H1 (cell line): Measurements from ENCODE around the gene CYP11A1. TPM values are rescaled to one million over a fixed set of nuclear protein-coding genes. Genes with fewer than 3 reads are reported as not detected.
A peak's percentile ranks its signal among the peaks of the same experiment; 100 is the strongest.

Experiments used
- CTCF ChIA-PET: fragments of 300-600 bp; sonication (Branson Sonifier 250); formaldehyde crosslinking; loops from one replicate; lab custom pipeline; 2021; ENCODE audit not compliant: partially characterized antibody; lab: Charles Lee
- POLR2A ChIA-PET: fragments of 300-600 bp; sonication (Branson Sonifier 250); formaldehyde crosslinking; loops from one replicate; lab custom pipeline; 2021; ENCODE audit warnings: inconsistent platforms; ENCODE audit not compliant: partially characterized antibody; lab: Charles Lee
- DNase-seq, 2 experiments: peaks; one replicate each; pipeline versions ENCODE4 v3.0.0 to v3.0.0-alpha.2; 2010 to 2022; ENCODE audit warnings: low spot score in 2 of 2, low read depth in 1 of 2, mixed read lengths in 1 of 2
- FAIRE-seq: peaks from 2 replicates; lab custom pipeline; 2011; peaks lifted over from hg19 to GRCh38; lab: Jason Lieb, UNC
- H2AFZ ChIP-seq: 2 replicates; pipeline ENCODE4 v1.8.1; 2012; ENCODE audit warnings: low read length, inconsistent platforms
- H2AK5ac ChIP-seq: 2 replicates; pipeline ENCODE4 v1.6.1; 2013; ENCODE audit warnings: low read depth, low read length
- H2BK120ac ChIP-seq: replicated peaks from 2 replicates; pipeline ENCODE3; 2013; ENCODE audit warnings: low read depth, low read length, inconsistent platforms
- H2BK12ac ChIP-seq: 2 replicates; pipeline ENCODE4 v1.6.1; 2013; ENCODE audit warnings: low read depth, low read length
- H2BK15ac ChIP-seq: 2 replicates; pipeline ENCODE4 v1.6.1; 2013; ENCODE audit warnings: low read length
- H2BK20ac ChIP-seq: 2 replicates; pipeline ENCODE4 v1.6.1; 2013; ENCODE audit warnings: low read length
- H2BK5ac ChIP-seq: 2 replicates; pipeline ENCODE4 v1.6.1; 2013; ENCODE audit warnings: low read depth, low read length
- H3K14ac ChIP-seq: 2 replicates; pipeline ENCODE4 v1.6.1; 2013; ENCODE audit warnings: inconsistent platforms; ENCODE audit not compliant: insufficient read length
- H3K18ac ChIP-seq: 2 replicates; pipeline ENCODE4 v1.6.1; 2013; ENCODE audit warnings: low read length; ENCODE audit errors: extremely low read depth
- H3K23ac ChIP-seq: 2 replicates; pipeline ENCODE4 v1.6.1; 2013; ENCODE audit warnings: inconsistent platforms; ENCODE audit not compliant: insufficient read length
- H3K23me2 ChIP-seq: 2 replicates; pipeline ENCODE4 v1.6.1; 2013; ENCODE audit warnings: low read depth, low read length
- H3K27ac ChIP-seq: 2 replicates; pipeline ENCODE4 v1.6.1; 2011; ENCODE audit warnings: low read depth, low read length, inconsistent platforms
- H3K27me3 ChIP-seq, 4 experiments: replicated peaks in 1 of 4; 1 replicate in 1 of 4; 2 replicates in 3 of 4; pipeline versions ENCODE4 v1.6.1 to v1.8.1; 2011 to 2013; ENCODE audit warnings: low read length in 3 of 4, mild to moderate bottlenecking in 3 of 4, inconsistent platforms in 2 of 4, mixed read lengths in 2 of 4, moderate library complexity in 1 of 4; ENCODE audit not compliant: control insufficient read depth in 3 of 4, insufficient read depth in 3 of 4; ENCODE audit errors: extremely low read depth in 1 of 4
- H3K36me3 ChIP-seq, 4 experiments: 2 replicates each; pipeline versions ENCODE4 v1.6.1 to v1.8.1; 2011 to 2013; ENCODE audit warnings: mild to moderate bottlenecking in 4 of 4, low read length in 3 of 4, moderate library complexity in 2 of 4, control low read depth in 1 of 4, inconsistent platforms in 1 of 4; ENCODE audit not compliant: insufficient read depth in 4 of 4, control insufficient read depth in 2 of 4
- H3K4ac ChIP-seq: replicated peaks from 2 replicates; pipeline ENCODE3; 2013; ENCODE audit warnings: low read length, low read depth, mixed read lengths, inconsistent platforms; ENCODE audit not compliant: insufficient read length
- H3K4me1 ChIP-seq, 4 experiments: replicated peaks in 1 of 4; 1 replicate in 1 of 4; 2 replicates in 3 of 4; pipeline versions ENCODE4 v1.6.1 to v1.8.1; 2011 to 2013; ENCODE audit warnings: low read length in 3 of 4, inconsistent platforms in 2 of 4, mixed read lengths in 1 of 4; ENCODE audit not compliant: insufficient read depth in 4 of 4, control insufficient read depth in 3 of 4
- H3K4me2 ChIP-seq, 2 experiments: 2 replicates each; pipeline versions ENCODE4 v1.6.1 to v1.8.1; 2011 to 2013; ENCODE audit warnings: low read depth in 2 of 2, low read length in 2 of 2, control low read depth in 1 of 2, inconsistent platforms in 1 of 2, mild to moderate bottlenecking in 1 of 2; ENCODE audit not compliant: insufficient read depth in 1 of 2
- H3K4me3 ChIP-seq, 4 experiments: fragments of 200-600, 300-600 bp in 1 of 4; sonication (generic), shearing (Covaris generic), sonication (Bioruptor Twin) in 1 of 4; 2 replicates each; pipeline versions ENCODE4 v1.5.1 to v1.8.1; 2011 to 2016; ENCODE audit warnings: low read length in 4 of 4, low read depth in 3 of 4, control low read depth in 2 of 4, inconsistent platforms in 2 of 4, mild to moderate bottlenecking in 2 of 4, mixed read lengths in 1 of 4, moderate library complexity in 1 of 4; ENCODE audit not compliant: insufficient read depth in 2 of 4; ENCODE audit errors: extremely low read depth in 1 of 4
- H3K56ac ChIP-seq: replicated peaks from 2 replicates; pipeline ENCODE3; 2013; ENCODE audit warnings: low read depth, mild to moderate bottlenecking, mixed read lengths, low read length, inconsistent platforms; ENCODE audit not compliant: insufficient read length
- H3K79me1 ChIP-seq: 2 replicates; pipeline ENCODE4 v1.6.1; 2013; ENCODE audit warnings: low read depth, low read length, control low read depth
- H3K79me2 ChIP-seq, 2 experiments: 2 replicates each; pipeline versions ENCODE4 v1.6.1 to v1.8.1; 2012 to 2013; ENCODE audit warnings: low read length in 2 of 2, mild to moderate bottlenecking in 2 of 2, inconsistent platforms in 1 of 2; ENCODE audit not compliant: insufficient read depth in 2 of 2, control insufficient read depth in 1 of 2
- H3K9ac ChIP-seq, 4 experiments: replicated peaks in 1 of 4; 1 replicate in 1 of 4; 2 replicates in 3 of 4; pipeline versions ENCODE4 v1.6.1 to v1.8.1; 2011 to 2013; ENCODE audit warnings: low read depth in 3 of 4, low read length in 3 of 4, control low read depth in 2 of 4, mild to moderate bottlenecking in 2 of 4, moderate library complexity in 2 of 4, inconsistent platforms in 1 of 4; ENCODE audit errors: extremely low read depth in 1 of 4
- H3K9me3 ChIP-seq, 2 experiments: 2 replicates each; pipeline versions ENCODE4 v1.6.1 to v1.8.1; 2012 to 2013; ENCODE audit warnings: mild to moderate bottlenecking in 2 of 2, moderate library complexity in 2 of 2, control low read depth in 1 of 2, inconsistent platforms in 1 of 2, low read depth in 1 of 2, low read length in 1 of 2, mixed read lengths in 1 of 2; ENCODE audit not compliant: insufficient read depth in 2 of 2
- H4K20me1 ChIP-seq, 2 experiments: replicated peaks in 1 of 2; 2 replicates each; pipeline versions ENCODE3 to v1.8.1; 2011 to 2013; ENCODE audit warnings: inconsistent platforms in 2 of 2, low read length in 2 of 2, mild to moderate bottlenecking in 1 of 2; ENCODE audit not compliant: insufficient read depth in 2 of 2, control insufficient read depth in 1 of 2
- H4K5ac ChIP-seq: 2 replicates; pipeline ENCODE4 v1.6.1; 2013; ENCODE audit warnings: low read length, low read depth, mixed read lengths, inconsistent platforms; ENCODE audit not compliant: insufficient read length
- H4K8ac ChIP-seq: 2 replicates; pipeline ENCODE4 v1.8.0; 2013; ENCODE audit warnings: mild to moderate bottlenecking, moderate library complexity, low read length, inconsistent platforms; ENCODE audit not compliant: insufficient read depth; ENCODE audit errors: extremely low read depth
- H4K91ac ChIP-seq: replicated peaks from 2 replicates; pipeline ENCODE3; 2013; ENCODE audit warnings: low read length, mixed read lengths, inconsistent platforms; ENCODE audit not compliant: insufficient read length
- EP300 ChIP-seq, 2 experiments: IDR thresholded peaks; 1 replicate in 1 of 2; 2 replicates in 1 of 2; pipeline ENCODE4 v1.6.1; 2011 to 2012; ENCODE audit warnings: low read depth in 2 of 2, low read length in 2 of 2, mild to moderate bottlenecking in 2 of 2, borderline replicate concordance in 1 of 2, inconsistent platforms in 1 of 2, moderate library complexity in 1 of 2
- KDM5A ChIP-seq: fragments of 200-600 bp; IDR thresholded peaks from 2 replicates; pipeline ENCODE4 v1.7.1; 2012; ENCODE audit warnings: mild to moderate bottlenecking, low read length, inconsistent platforms, mixed read lengths
- NANOG ChIP-seq: IDR thresholded peaks from 2 replicates; pipeline ENCODE4 v1.6.1; 2011; ENCODE audit warnings: low read length, low read depth, mild to moderate bottlenecking, inconsistent platforms; ENCODE audit not compliant: insufficient read depth, poor library complexity, severe bottlenecking
- PHF8 ChIP-seq: fragments of 200-600 bp; sonication (generic); conservative IDR thresholded peaks from 2 replicates; pipeline ENCODE4 v1.7.1; 2012; ENCODE audit warnings: low read depth, mild to moderate bottlenecking, inconsistent platforms, low read length, moderate library complexity
- RAD21 ChIP-seq, 2 experiments: IDR thresholded peaks in 1 of 2; conservative IDR thresholded peaks in 1 of 2; 2 replicates each; pipeline ENCODE4 v1.6.1; 2011; ENCODE audit warnings: low read depth in 2 of 2, low read length in 2 of 2, improper control_type of control experiment in 1 of 2, inconsistent platforms in 1 of 2, mild to moderate bottlenecking in 1 of 2, moderate library complexity in 1 of 2
- RXRA ChIP-seq: IDR thresholded peaks from 2 replicates; pipeline ENCODE4 v1.6.1; 2011; ENCODE audit warnings: low read depth, mild to moderate bottlenecking, low read length, moderate library complexity; ENCODE audit not compliant: insufficient read depth
- TBP ChIP-seq: IDR thresholded peaks from 2 replicates; pipeline ENCODE4 v1.6.1; 2011; ENCODE audit warnings: low read depth, low read length, improper control_type of control experiment
- TCF12 ChIP-seq: IDR thresholded peaks from 2 replicates; pipeline ENCODE4 v1.6.1; 2011; ENCODE audit warnings: low read depth, mild to moderate bottlenecking, low read length
- ZNF274 ChIP-seq: IDR thresholded peaks from 2 replicates; pipeline ENCODE4 v1.7.0; 2012; ENCODE audit warnings: low read length, borderline replicate concordance; ENCODE audit errors: extremely low read depth
- WGBS, 2 experiments: shearing (Covaris generic) in 1 of 2; methylation state at CpG; one replicate each; pipeline versions ENCODE4 v1.1.6 to v1.1.7; 2013 to 2015; ENCODE audit warnings: low lambda C conversion rate in 2 of 2, mixed read lengths in 2 of 2, inconsistent platforms in 1 of 2, low coverage in 1 of 2, missing lambda C conversion rate in 1 of 2; ENCODE audit not compliant: insufficient replicate concordance in 2 of 2, insufficient coverage in 1 of 2, insufficient read length in 1 of 2; ENCODE audit errors: extremely low coverage in 1 of 2, missing lambda C conversion rate in 1 of 2; 5-methylcytosine and 5-hydroxymethylcytosine counted together
- polyA plus RNA-seq, 7 experiments: library from polyadenylated mRNA; depleted of rRNA in 3 of 7; stranded (reverse) in 5 of 7; unstranded in 2 of 7; fragments of >200 nt in 5 of 7; fragments of 200-250 nt in 2 of 7; gene quantifications; 1 replicate in 5 of 7; 2 replicates in 1 of 7; 4 replicates in 1 of 7; pipeline versions ENCODE4 v1.2.1 to v1.2.3, GENCODE V29; 2011 to 2013; ENCODE audit warnings: missing spikeins in 2 of 7, mixed read lengths in 2 of 7
- total RNA-seq: library from RNA; stranded (reverse); fragmentation: NEBNext Ultra II Directional; extraction: Animal tissue kit (Norgen Biotek cat#: 25700); gene quantifications from 2 replicates; pipeline ENCODE4 v1.2.1, GENCODE V29; 2021

Gene CYP11A1
- total and polyA plus RNA-seq, 2 of the 8 experiments (the other 6 are each of a cell fraction or from before 2014, with no cell fraction given), result 1.9 to 7.2 TPM

DNA sequence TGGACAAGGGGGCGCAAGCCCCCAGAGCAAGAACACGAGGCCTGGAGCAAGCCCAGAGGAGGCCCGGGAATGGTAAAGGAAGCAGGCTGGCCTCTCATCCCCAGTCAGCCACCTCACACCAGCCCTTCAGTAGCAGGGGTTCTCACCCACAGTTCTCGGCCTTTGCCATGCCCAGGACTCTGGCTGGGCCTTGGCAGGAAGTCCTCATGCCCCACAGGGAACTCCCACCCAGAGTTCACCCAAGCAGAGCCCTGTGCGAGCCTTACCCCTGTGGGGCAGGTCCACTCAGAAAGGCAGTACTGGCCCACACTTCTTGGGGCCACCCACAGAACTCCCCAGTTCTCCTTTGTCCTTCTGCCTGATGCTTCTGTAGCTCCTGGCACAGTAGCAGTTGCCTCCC lies 30.3 kb downstream of the CYP11A1 start:
- CTCF ChIA-PET, result interaction anchor here (1.1 to 9.4 kb wide), 6 partner anchors 10 to 373 kb away, joined by 3 to 75 read pairs (median 4); no protein-coding TSS in a partner anchor

More for the DNA sequence above, 30.3 kb downstream of the CYP11A1 start:
- Histone ChIP-seq H3K36me3 (no peaks in the 10 kb centered on the region; a peak in 1 of 8 replicates), H3K9me3 (no peaks in the 10 kb centered on the region), H2BK12ac (no peak overlapping the region), H3K79me2 (no peaks in the 10 kb centered on the region), H3K4ac (no peak overlapping the region), H4K5ac (no peak overlapping the region), H4K20me1 (no peaks in the 10 kb centered on the region), H3K27ac (no peak overlapping the region), H3K27me3 (no peaks in the 10 kb centered on the region), H3K9ac (no peak overlapping the region), H3K18ac (no peak overlapping the region), H2BK5ac (peak overlapping the region; percentile 44; the same call in 1 of the 2 replicates), H3K4me1 (no peaks in the 10 kb centered on the region; a peak in 1 of 7 replicates), H2AFZ (no peak overlapping the region), H3K14ac (no peak overlapping the region), H3K79me1 (no peaks in the 10 kb centered on the region), H2AK5ac (no peak overlapping the region), H2BK15ac (no peak overlapping the region), H2BK20ac (no peak overlapping the region), H4K91ac (no peak overlapping the region), H3K56ac (no peak overlapping the region), H3K23me2 (no peaks in the 10 kb centered on the region), H3K4me3 (no peak overlapping the region), H4K8ac (no peak overlapping the region), H2BK120ac (no peak overlapping the region), H3K4me2 (no peak overlapping the region), H3K23ac (no peak overlapping the region)
- DNase-seq (no peak), FAIRE-seq (no peak)
- WGBS, 2 experiments, result 93% methylated on average over 5 of the region's 5 CpGs; no CpG with 5 or more reads in 1 of the 2 experiments
- TF ChIP-seq ZNF274 (no peak), NANOG (no peak), PHF8 (no peak), RAD21 (IDR thresholded peaks at IDR 0.05 in 1 of 2, conservative IDR thresholded peaks at IDR 0.05 in 1 of 2; ENCODE audit: low read depth in 2 of 2, low read length in 2 of 2) (no peak), TBP (no peak), RXRA (no peak), TCF12 (no peak), EP300 (IDR thresholded peaks at IDR 0.05; ENCODE audit: borderline replicate concordance in 1 of 2, low read depth in 2 of 2, low read length in 2 of 2) (no peak), KDM5A (no peak)
- POLR2A ChIA-PET, result no interaction called here
